Thoracic aorta (tissue), 2 donors: Measurements from ENCODE around the gene FEZF1. TPM values are rescaled to one million over a fixed set of nuclear protein-coding genes. Genes with fewer than 3 reads are reported as not detected.

Source experiments
- ATAC-seq: fragments of 150-250 bp; one replicate; pipeline ENCODE4 v1.8.0; 2017; ENCODE audit warnings: low read depth; ENCODE audit not compliant: insufficient number of reproducible peaks, low FRiP score
- DNase-seq: peaks from one replicate; pipeline ENCODE4 v3.0.0-alpha.2; 2020; ENCODE audit warnings: low spot score
- H3K27ac ChIP-seq, 2 donors: fragments of 200-600 bp; sonication (generic); 1 replicate in 1 of 2; 2 replicates in 1 of 2; pipeline ENCODE4 v1.5.1; 2016; ENCODE audit warnings: mild to moderate bottlenecking in 2 of 2, moderate library complexity in 2 of 2
- H3K27me3 ChIP-seq: fragments of 200-600 bp; sonication (generic); replicated peaks from 2 replicates; pipeline ENCODE4 v1.6.0; 2016; ENCODE audit warnings: mild to moderate bottlenecking; ENCODE audit not compliant: insufficient read depth
- H3K36me3 ChIP-seq: fragments of 200-600 bp; sonication (generic); one replicate; pipeline ENCODE4 v1.5.1; 2016
- H3K4me1 ChIP-seq, 2 donors: fragments of 200-600 bp; sonication (generic); 1 replicate in 1 of 2; 2 replicates in 1 of 2; pipeline versions ENCODE4 v1.5.1 to v1.6.0; 2016; ENCODE audit warnings: low read depth in 2 of 2, mild to moderate bottlenecking in 1 of 2; ENCODE audit not compliant: control insufficient read depth in 1 of 2
- H3K4me3 ChIP-seq: fragments of 200-600 bp; sonication (generic); 2 replicates; pipeline ENCODE4 v1.5.1; 2016; ENCODE audit warnings: mild to moderate bottlenecking
- H3K9me3 ChIP-seq: fragments of 200-600 bp; sonication (generic); 2 replicates; pipeline ENCODE4 v1.5.1; 2016
- total RNA-seq, 2 donors: library from RNA; depleted of rRNA; stranded (reverse); fragments of >200 nt; gene quantifications; one replicate each; pipeline versions ENCODE4 v1.1.0 to v1.2.3, GENCODE V29; 2016
- TF ChIP-seq, protein P1 (sequence below): fragments of 200-600 bp; sonication (generic); IDR thresholded peaks from one replicate; pipeline ENCODE4 v1.5.1; 2019; ENCODE audit warnings: antibody characterized with exemption

The FEZF1 gene
- total RNA-seq, 2 donors from 2014 or later: not detected

DNA sequence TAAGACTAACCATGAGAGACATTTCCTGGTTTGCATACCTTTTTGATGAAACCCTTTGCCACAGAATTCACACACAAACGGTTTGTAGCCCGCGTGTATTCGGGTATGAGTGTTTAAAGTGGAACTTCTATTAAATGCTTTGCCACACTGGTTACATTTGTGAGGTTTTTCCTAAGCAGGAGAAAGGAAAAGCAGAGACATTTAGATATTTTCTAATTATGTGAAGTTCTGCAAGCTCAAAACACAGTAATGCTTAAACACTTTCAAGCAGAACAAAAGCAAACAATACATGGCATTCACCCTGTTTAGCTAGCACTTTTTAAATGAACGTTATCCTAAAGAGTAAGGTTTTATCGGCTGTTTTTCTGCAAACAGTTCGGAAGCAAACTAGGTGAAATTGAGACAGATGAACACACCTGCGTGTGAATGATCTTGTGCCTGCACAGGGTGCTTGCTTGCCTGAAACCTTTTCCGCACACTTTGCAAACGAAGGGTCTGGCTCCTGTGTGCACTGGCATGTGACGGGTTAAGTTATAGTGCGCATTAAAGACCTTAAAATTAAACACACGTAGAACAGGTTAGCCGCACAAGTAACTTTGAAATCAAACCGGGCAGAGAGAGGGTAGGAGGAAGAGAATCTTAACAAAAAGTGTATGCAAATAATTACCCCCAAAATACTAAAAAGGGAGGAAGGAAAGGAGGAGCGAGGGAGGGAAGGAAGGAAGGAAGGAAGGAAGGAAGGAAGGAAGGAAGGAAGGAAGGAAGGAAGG lies 1.6 kb downstream of the FEZF1 start:
- H3K36me3 ChIP-seq: no peaks in the 10 kb centered on the region
- no peaks in the 10 kb centered on the region for H3K9me3 ChIP-seq
- no peak for ATAC-seq
- peaks cover 8 to 39% of the 10 kb centered on the region in 2 donors for H3K4me1 ChIP-seq
- no peak overlapping the region for H3K4me3 ChIP-seq
- no peak overlapping the region for H3K27ac ChIP-seq
- TF ChIP-seq, protein P1, sequence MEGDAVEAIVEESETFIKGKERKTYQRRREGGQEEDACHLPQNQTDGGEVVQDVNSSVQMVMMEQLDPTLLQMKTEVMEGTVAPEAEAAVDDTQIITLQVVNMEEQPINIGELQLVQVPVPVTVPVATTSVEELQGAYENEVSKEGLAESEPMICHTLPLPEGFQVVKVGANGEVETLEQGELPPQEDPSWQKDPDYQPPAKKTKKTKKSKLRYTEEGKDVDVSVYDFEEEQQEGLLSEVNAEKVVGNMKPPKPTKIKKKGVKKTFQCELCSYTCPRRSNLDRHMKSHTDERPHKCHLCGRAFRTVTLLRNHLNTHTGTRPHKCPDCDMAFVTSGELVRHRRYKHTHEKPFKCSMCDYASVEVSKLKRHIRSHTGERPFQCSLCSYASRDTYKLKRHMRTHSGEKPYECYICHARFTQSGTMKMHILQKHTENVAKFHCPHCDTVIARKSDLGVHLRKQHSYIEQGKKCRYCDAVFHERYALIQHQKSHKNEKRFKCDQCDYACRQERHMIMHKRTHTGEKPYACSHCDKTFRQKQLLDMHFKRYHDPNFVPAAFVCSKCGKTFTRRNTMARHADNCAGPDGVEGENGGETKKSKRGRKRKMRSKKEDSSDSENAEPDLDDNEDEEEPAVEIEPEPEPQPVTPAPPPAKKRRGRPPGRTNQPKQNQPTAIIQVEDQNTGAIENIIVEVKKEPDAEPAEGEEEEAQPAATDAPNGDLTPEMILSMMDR: no peak
- DNase-seq: no peak
- H3K27me3 ChIP-seq: peaks cover 78% of the 10 kb centered on the region

DNA sequence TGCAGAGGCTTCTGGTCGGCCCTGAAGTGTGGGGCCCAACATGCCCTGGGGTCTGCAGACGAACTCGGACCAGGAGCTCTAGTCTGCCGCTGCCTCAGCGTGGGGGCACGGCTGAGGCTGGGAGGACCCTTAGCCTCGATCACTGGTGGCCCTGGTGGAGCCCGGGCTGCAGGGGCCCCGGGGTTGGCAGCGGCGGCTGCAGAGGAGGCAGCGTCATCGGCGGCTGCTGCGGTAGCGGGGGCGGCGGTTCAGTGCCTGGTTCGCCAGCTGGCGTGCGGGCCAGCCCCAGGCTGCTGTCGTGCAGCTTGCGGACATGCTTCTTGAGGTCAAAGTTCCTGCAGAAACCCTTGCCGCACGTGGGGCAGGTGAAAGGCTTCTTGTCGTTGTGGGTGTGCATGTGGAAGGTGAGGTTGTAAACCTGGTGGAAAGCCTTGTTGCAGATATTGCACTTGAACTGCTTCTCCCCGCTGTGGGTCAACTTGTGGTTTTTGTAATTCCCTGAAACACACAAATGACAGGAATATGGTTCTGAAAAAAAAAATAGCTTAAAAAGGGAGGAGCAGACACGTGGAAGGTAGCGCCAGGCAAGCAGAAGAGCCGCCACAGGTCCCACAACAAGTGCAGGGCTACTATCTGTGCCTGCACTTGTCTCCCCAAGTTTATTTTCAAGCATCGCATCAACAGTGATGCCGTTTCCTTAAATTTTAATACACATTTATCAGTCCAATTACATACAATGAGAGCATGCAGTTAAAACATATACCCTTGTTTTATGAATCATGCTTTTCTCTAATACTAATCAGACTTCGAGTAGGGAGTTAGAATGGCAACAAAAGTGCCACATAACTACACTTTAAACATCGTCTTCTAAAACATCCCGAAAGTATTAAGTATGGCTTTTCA lies 2.4 kb downstream of the FEZF1 start:
- no peak overlapping the region for H3K4me3 ChIP-seq
- peaks cover 71% of the 10 kb centered on the region for H3K27me3 ChIP-seq
- peaks cover 8 to 39% of the 10 kb centered on the region in 2 donors for H3K4me1 ChIP-seq
- ATAC-seq (no peak), DNase-seq (no peak)
- H3K9me3 ChIP-seq: no peaks in the 10 kb centered on the region
- TF ChIP-seq, protein P1: no peak
- no peaks in the 10 kb centered on the region for H3K36me3 ChIP-seq
- H3K27ac ChIP-seq: no peak overlapping the region

DNA sequence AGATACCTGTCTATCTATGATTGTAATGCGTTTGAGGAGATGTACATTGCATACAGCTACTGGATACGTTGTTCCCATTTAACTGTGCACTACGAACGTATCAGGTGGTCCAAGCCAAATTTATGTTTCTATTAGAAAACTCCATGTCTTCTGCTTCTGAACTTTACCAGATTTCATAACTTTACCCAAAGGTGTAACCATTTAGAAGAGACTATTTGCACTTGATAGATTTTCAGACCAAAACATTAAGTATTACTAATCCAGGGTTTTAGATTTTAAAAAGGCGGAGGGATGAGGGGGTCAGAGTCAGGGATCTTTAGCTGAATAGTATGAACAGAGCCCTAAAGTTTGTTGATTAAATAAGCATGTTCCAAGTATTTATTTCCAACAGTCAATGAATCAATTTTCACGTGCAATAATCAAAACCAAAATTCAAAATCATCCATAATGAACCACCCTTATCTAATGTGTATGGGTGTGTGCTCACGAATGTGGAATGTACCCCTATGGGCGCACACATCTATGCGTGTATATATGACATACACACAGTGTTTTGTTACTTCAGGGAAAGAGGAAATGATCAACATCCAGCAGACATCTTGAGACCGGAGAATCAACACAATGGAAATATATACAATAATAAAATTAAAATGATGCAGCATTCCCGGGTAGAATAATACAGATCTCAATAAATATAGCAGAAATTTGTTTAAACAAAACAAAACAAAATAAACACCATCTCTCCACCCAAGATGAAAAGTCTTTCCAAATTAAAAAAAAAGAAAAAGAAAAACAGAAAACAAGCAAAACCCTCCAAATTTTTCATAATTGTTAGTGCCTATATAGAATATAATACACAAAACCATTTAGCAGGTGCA lies 3.4 kb downstream of the FEZF1 start:
- Histone ChIP-seq H3K27ac (no peak overlapping the region), H3K36me3 (no peaks in the 10 kb centered on the region), H3K4me1 (peaks cover 8 to 36% of the 10 kb centered on the region in 2 donors), H3K4me3 (no peak overlapping the region), H3K9me3 (no peaks in the 10 kb centered on the region), H3K27me3 (peaks cover 62% of the 10 kb centered on the region)
- no peak for ATAC-seq
- DNase-seq: no peak
- TF ChIP-seq, protein P1: no peak

DNA sequence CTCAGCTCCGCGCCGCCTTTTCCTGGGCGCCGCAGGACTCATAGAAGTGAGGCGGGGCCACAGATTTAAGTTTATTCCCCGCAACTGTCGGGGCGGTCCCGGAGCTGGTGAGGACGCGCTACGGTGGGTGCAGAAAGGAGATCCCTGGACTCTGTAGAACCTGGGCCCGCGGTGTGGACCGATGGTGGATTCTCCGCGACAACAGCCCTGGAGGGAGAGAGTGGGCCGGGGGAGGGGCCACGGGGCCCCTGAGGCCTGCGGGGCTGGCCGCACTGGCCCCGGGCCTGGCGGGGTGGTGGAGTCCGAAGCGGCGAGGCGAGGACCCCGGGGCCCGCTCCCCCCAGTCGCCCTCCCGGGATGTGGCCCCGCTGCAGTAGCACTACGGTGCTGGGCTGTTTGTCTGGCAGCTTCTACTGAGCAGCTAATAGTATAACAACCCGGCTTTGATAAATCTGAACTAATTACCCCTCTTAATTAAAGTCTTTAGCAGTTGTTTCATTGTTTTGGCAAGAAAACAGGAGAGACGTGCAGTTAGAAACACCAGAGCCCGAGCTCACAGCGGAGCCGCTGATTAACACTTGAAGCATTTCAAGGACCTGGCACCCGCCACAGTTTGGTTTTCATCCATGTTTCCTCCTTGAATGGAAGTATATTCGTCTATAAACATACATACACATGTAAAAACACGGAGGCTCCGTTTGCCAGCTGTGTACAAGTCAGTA lies 4.2 kb downstream of the FEZF1 start:
- ATAC-seq: no peak
- no peak for DNase-seq
- H3K4me3 ChIP-seq: peak overlapping the region; percentile 32
- no peaks in the 10 kb centered on the region for H3K9me3 ChIP-seq
- H3K27me3 ChIP-seq: peaks cover 55% of the 10 kb centered on the region
- peaks cover 8 to 27% of the 10 kb centered on the region in 2 donors for H3K4me1 ChIP-seq
- TF ChIP-seq, protein P1: no peak
- no peak overlapping the region for H3K27ac ChIP-seq
- H3K36me3 ChIP-seq: no peaks in the 10 kb centered on the region
